ENCODE data around the gene ATP10B. TPM values are rescaled to one million over a fixed set of nuclear protein-coding genes. Genes with fewer than 3 reads are reported as not detected.

ATP10B gene
- polyA plus RNA-seq, 1 donor, result 0.48 TPM

DNA sequence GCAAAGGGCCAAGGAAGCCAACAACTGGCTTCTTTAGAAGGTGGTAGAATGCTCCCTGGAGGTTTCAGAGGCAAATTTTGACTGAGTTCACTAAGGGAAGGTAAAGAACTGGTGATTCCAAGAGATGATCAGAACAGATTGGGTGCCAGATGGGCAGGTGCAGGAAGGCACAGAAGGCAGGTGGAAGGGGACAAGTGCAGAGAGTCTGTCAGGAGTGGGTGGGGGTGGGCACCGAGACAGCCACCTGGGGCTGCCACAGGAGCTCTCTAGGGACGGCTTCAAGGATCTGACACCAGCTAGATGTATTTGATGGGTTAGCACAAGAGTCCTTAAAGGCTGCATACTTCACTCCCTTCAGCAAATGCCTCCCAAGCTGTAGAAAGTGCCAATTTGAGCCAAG, 223.0 kb downstream of the ATP10B start:
- DNase-seq, result no peak

DNA sequence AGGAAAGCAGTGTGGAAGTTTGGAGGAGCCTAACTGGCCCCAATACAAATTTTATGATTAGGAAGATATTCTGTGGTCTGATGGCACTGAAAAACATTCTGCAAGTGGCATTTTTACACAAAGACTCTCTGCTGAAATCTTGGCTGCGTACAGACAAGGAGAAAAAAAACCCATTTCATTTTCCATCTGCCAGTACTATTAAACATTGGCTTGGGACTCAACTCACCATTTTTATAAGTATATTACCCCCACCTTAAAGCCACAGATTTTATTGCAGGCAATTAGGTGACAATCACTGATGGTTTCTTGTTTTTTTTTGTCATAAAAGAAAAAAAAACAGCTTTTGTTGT, 223.4 kb downstream of the ATP10B start:
- DNase-seq, result no peak

DNA sequence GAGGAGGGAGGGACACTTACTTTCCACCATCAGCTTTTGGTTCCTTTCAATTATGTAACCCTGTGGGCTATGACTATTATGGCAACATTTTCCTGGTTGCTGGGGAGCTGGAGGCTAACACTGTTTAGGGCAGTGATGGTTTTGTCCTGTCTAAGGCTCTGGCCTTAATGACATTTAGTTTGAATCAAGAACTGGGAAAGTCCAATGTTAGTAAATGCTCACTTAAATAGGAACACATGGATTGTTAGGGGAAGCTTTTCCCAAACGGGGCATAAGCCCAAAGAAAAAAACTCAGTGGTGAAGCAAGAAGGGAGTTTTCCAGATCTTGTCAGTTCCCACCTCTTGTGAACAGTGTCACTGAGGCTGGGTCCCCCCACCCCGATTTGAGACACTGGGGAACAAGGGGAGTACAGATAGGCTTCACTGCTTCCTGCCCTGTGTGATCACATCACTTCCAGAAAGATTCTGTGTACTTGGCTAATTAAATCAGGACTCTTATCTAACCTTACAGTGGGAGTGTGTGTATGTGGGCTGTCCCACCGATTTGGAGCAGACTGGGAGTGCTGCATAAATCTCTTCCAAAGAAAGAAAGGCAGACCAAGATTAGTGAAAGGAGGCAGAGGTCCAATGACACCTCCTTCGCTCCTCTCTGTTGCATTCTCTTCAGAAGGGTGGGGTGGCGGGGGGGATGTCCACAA, 223.9 kb downstream of the ATP10B start:
- no peak for DNase-seq

DNA sequence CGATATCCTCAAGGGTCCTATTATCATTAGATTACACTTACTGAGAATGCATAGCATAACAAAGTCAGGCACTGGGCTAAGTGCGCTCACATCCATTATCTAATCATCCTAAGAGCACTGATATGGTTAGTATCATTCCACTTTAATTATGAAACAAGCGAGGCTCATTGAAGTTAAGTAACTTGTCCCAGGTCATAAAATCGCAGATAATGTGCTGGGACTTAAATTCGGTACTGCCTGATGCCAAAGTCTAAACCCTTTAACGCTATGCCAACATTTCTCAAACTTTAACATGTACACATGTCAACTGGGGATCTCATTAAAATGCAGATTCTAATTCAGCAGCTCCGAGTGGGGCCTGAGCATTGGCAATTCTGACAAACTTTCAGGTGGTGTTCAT, 225.7 kb downstream of the ATP10B start:
- no peak for DNase-seq

DNA sequence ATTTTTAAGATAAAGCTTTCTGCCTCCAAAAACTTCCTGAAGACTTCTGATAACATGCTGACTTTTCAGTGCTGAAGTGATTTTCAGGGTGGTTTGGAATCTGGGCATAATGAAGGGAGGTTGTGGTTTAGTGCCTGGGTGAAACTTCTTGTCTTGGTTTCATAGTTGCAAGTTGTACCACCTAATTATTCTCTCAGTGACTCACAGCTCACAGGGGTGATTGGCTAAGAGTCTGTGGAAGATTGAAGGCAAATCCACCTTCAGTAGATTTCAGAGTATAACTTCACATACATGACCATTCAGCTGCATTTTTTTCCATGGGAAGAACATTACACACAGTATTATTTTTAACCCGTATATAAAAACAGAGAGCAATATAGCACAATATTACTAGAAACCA, 230.5 kb downstream of the ATP10B start:
- no peak for DNase-seq

DNA sequence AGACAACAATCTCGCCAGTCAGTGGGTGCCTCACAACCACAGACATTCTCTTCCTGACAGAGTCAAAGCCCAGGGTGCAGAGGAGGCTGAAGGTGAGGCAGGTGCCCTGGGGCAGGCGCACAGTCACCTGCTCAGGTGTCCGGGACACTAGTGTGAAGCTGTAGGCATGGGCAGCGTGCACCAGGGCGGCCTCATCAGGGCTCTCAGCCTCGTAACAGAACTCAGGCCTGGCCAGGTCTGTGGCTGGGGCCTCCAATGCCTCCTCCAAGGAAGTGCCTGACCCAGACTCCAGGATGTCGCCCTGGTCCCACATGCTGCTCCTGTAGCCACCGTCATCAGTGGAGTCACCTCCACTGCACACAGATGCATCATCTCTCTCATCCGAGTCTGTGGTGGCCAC, 231.6 kb downstream of the ATP10B start:
- no peak for DNase-seq

DNA sequence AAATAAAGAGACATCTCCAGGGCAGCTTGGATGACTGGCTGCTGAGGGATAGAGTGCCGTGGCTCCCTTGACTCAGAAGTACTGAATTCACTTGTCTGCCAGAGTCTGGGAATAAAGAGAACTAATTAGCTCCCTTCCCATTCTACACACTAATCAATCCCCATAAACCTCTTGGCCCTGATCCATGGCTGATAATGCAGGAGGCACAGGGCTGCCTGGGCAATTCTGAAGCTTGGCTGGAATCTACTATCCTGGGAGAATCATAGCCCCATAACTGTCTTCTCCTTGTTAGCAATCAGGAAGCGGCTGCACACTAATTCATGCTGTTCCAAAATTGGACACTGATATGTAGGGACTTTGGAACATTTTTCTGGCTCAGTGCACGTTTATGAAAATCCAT, 232.6 kb downstream of the ATP10B start:
- no peak for DNase-seq

DNA sequence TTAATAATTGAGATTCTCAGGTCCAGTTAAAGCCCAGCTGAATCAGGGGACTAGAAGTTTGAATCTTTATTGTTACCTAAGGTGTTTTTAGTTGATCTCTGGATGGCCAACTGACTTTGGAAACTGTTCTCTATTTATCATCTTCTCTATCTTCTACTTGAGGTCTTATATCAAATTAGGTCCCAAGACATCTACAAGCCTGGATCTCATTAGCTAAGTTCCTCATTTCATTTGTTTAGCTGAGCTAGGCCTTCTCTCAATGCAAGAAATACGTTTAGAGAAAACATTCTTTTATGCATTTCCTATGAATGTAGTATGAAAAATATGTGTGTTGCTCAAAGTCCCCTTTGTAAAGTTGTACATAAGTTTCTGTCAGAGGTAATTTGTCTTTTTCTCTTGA, 233.7 kb downstream of the ATP10B start:
- no peak for DNase-seq

DNA sequence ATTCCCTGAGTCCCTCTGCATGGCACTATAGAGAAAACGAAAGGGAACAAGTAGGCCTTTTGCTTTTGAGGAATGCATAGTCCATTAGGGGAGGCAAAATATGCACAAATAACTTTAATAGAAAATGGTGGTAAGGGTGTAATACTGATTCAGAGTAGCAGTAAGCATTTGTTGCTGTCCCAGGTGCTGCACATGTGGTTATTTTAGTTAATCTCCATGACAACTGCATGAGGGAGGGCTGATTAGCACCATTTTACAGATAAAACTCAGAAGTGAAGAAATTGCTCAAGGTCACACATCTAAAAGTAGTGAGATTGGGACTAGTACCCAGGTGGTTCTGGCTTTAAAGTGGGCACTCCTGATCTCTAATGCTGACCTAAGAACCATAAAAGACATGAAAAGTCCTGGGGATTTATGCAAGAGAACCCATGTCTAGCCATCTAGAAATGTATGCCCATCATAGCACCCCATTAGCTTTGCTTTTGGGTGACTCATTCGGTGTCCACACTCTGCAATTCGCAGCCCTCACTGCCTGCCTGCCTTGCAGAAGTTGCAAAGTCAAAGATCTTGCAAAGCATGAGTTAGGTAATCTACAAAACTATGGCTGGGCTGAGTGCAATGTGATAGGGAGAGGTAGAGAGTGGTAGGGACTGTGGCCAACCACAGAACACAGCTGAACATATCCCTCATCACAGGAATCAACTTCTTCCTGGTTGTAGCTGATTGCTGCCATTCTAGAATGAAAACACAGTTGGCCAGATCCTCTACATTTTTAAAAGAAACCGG, 235.1 kb downstream of the ATP10B start:
- no peak for DNase-seq

DNA sequence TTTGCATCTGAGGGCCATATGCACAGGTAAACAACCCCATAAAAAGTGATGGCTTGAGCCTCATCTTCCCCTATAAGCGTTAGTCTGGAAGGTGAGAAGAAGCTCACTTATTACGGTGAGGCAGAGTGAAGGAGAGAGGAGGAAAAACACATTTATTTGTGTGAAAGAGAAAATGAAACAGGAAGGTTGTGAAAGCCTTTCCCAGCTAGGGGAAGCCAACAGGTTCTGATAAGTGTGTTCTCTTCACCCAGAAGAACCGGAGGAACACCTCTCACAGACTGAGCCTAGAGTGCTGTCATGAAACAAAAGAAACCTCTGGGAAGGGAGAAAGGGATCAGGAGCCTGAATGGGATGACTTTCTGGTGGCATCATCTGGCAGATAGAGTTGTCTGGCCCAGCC, 237.9 kb downstream of the ATP10B start:
- DNase-seq, result no peak

DNA sequence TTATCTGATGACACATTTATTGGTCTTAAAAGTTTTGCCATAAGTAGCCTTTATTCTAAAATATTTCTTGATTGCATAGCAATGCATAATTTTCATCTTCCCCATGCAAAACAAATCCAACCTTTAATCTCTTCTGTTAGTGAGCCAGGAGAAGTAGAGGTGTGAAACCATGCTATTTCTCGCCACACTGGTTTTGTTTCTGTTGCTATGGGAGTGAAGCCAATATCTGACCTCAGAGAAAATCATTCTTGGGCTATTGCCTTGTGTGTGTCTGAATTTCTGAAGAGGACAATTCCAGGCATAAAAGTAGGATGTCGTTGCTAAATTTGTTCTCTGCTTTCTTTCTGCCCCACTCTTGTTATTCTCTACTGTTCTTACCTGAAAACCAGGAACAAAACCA, 246.7 kb downstream of the ATP10B start:
- peak; percentile 8 for DNase-seq

DNA sequence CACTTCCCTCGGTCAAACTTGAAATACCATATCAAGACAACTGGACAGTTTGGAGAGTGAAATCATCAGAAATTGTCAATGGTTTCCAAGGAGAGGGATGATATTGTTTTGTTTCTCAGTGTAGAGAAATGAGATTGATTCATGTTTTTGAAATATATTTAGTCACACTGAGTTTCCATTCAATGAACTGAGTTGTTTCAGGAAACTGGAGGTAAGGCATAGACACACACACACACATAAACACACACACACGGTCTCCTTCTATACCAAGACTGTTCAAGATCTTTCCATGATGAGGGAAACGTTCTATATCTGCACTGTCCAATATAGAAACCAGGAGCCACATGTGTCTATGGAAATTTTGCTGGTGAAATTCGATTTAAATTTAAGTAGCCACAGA, 247.5 kb downstream of the ATP10B start:
- no peak for DNase-seq

DNA sequence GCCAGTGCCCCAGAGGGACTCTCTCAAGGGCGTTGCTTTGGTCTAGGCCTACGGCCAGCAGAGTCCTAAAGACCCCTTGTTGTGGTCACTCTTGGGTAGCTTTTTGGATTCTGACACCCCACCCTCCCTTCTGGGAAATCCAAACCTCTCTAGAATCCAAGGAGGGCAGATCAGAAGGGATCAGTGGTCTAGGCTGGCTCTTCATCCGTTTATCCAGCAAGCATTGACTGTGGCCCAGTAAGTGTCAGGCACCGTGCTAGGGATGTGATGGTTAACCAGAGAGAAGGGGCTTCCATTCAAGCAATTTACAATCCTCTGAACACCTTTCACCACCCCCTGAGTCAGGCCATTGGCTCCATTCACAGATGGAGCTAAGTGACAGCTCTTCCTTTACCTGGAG, 249.3 kb downstream of the ATP10B start:
- DNase-seq, result no peak

DNA sequence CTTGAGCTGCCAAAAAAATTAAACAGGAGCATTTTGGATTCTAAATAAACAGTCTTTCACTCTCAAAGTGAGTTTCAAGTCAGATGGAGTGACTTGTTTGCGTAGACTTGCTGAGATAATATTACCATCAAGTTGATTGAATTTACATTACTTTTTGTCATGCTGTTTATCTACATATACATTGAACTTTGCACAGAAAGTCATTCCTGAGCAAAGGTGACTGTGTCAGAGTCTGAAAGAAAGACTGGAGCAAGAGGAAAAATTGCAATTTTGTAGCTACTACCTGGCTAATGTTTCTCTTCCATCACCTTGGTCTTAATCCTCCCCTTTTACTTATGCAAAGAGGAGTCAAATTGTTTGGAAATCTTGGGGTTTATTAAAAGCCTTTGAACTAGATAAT, 251.0 kb downstream of the ATP10B start:
- DNase-seq, result no peak

DNA sequence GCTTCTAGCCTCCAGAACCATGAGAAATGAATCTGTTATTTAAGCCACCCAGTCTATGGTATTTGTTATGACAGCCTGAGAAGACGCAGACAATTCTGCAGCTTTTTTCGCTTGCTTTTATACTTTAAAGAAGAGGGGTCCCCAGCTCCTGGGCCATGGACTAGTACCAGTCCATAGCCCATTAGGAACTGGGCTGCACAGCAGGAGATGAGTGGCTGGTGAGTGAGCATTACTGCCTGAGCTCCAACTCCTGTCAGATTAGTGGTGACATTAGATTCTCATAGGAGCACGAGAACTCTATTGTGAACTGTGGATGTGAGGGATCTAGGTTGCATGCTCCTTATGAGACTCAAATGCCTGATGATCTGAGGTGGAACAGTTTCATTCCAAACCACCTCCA, 278.7 kb downstream of the ATP10B start:
- DNase-seq, result no peak

DNA sequence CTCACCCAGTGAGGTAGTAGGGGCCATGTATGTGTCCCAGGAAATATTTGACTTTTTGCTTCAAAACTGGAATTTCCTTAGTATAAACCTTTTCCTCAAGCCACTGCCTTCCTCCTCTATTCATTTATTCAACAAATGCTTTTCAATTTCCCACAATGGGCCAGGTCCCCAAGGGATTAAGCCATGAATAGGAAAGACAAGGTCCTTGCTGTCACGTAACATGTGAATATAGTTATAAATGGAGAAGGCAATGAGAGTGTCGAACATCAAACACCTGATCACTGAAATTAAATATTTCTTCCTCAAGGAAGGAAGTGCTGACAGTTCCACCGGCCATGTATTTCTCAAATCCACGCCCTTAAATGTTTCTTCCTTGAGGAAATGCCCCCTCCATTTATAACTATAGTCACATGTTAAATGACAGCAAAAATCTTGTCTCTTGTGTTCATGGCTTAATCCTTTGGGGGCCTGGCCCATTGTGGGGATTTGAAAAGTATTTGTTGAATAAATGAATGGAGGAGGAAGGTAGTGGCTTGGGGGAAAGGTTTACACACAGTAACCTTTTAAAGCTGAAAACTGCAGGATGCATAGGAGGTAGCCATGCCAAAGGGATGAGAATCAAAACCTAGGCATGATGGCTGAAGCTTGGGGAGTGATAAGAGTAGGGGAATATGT, 284.8 kb downstream of the ATP10B start:
- no peak for DNase-seq

DNA sequence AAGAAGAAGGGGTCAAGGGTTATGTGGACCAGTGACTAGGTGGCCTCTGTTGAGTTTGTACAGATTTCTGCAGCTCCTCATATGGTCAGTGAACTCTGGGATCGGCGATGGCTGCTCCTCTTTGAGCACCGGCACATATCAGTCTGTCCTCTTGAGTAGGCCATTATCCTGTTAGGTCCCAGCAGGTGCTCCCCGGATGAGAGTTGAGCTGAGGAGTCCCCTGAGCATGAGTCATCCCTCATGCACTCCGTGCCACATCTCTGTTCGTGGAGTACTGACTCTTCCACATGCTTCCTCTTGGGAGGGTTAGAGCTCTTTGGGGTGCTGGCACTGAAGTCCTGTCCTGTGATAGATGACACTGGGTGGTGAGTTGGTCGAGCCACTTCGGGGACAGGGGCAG, 286.6 kb downstream of the ATP10B start:
- no peak for DNase-seq

DNA sequence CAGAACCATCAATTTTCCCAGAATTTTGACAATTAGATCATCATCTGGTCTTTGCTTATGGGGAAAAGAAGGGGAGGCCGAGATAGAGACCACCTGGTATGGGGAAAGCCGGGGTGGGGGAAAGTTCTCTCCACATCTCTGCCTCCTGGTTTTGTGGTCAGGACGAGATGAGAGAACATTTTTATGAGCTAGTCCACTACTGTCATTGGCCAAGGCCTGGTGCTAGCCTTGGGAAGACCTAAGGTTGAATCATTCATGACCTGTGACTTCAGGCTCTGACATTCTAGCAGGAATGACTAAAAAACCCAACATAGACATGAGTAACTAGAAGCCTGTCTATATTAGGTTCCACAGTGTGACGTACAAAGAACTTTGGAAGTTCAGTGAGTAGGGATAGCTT, 295.2 kb downstream of the ATP10B start:
- no peak for DNase-seq

DNA sequence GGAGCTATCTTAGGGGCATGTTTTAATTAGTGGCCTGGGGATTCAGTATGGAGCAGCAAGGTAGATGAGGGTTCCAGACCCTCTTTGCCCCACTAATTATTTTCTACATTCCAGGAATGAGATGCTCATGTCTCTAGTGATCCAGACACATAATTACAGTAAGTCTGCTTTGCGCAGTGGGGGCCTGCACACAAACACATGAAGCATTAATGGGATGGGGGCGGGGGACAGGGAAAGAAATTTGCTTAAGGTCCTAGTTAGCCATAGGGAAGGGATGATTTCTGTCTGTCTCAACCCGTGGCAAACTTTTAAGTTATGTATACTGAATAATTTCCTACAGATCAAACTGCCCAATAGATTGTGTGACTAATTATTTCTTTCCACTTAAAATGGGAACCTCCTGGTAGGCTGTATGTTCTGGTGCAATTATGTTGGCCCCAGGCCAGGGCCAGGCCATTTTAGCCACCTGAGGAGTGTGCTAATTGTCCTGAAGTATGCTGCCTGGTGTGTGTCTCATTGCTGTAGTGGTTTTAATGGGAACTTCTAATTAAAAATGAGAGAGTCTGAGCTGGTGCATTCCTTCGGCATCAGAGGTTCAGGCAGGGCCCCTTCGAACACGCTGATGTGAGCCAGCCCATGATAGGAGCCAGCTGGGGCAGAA, 295.9 kb downstream of the ATP10B start:
- no peak for DNase-seq

DNA sequence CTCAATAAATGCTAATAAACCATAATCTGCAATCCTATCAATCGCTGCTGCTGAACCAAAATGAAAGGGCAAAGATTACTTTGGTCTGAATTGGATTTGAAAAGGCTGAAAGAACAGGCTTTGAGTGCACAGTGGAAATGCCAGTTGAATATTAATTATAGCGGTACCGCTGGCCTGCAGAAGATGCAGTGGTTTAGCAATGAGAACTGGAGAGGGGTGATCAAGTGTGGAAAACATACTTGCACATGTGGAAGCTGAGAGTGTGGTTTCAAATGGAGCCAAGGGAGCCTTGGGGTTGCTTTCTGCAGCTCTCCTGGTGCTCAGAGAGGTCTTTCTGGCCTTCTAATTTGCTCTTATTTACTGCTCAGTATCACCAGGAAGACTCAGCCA, 296.4 kb downstream of the ATP10B start:
- DNase-seq, result no peak

DNA sequence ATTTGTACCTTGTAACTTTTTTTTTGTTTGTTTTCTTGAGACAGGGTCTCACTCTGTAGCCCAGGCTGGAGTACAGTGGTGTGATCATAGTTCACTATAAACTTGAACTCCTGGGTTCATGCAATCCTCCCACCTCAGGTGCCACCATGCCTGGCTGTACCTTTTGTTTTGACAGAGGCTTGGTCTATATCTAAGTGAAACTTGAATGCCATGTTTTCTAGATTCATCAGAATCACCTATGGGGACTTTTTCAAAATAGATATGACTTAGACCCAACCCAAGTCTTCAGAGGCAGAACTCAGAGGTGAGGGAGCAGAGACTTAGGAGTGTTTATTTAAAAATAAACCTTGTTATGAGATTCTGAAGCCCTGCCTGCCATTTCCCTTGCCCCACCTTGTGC, 301.9 kb downstream of the ATP10B start:
- no peak for DNase-seq

DNA sequence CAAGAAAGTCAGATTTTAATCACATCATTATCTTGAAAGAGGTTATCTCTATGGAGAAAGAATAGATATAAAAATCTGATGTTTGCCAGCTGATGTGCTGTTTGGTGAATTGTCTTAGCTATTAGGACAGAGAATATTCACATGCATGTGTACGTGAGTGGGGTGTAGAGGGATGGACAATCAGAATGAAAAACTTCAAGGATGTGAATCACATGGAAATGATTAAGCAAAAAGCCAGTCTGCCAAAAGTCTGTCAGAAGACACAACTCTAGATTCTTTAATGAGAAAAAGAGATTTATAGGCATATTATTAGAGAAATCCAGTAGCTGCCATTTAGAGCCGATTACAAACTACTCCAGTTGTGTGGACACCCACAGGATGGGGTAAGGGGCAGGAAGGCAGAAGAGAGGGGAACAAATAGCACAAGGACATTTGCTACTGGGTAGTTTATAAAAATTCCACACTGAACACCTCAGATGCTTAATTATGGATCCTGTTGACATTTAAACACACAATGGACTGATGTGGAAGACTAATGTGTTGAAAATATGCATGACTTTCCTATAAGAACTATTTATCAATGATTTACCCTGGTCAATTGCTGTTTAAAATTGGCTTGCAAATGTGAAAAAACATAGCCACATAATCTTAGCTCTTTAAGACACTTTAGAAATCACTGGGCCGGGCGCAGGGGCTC, 302.9 kb downstream of the ATP10B start:
- DNase-seq, result no peak

DNA sequence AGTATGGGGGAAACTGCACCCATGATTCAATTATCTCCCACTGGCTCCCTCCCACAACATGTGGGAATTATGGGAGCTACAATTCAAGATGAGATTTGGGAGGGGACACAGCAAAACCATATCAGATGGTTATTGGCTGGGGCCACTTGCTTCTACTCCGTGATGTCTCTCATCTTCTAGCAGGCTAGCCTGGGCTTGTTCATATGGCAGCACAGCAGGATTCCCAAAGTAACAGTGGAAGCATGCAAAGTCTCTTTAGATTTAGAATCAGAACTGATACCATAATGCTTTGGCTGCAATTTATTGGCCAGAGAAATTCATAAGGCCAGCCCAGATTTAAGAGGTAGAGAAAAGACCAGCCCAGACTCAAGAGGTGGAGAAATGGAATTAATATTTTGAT, 304.1 kb downstream of the ATP10B start:
- no peak for DNase-seq

Data from hindlimb muscle (tissue), 1 donor.